Occipital lobe (tissue), 2 donors: ENCODE data around the gene VSTM2B. TPM values are rescaled to one million over a fixed set of nuclear protein-coding genes. Genes with fewer than 3 reads are reported as not detected.

Experiments
- DNase-seq: peaks from one replicate; lab custom pipeline; 2025; lab: John Stamatoyannopoulos, UW
- total RNA-seq: library from RNA; depleted of rRNA; stranded (reverse); fragments of >200 nt; gene quantifications from one replicate; pipeline ENCODE4 v1.2.3, GENCODE V29; 2014

Gene VSTM2B
- total RNA-seq, 1 donor from 2014 or later, result 12.3 TPM

- no peak for DNase-seq
Measured at GRCh38 chr19:29529646-29530539, 4.1 kb downstream of the VSTM2B start.

GRCh38 chr19:29530540-29531457 is 5.0 kb downstream of the VSTM2B start:
- no peak for DNase-seq

GRCh38 chr19:29531458-29532025 is 5.7 kb downstream of the VSTM2B start:
- no peak for DNase-seq

GRCh38 chr19:29532097-29532496 is 6.3 kb downstream of the VSTM2B start:
- DNase-seq, result no peak

GRCh38 chr19:29532956-29533355 is 7.2 kb downstream of the VSTM2B start:
- DNase-seq, result no peak

- DNase-seq, result no peak
Measured at GRCh38 chr19:29533578-29534544, 8.1 kb downstream of the VSTM2B start.

GRCh38 chr19:29535214-29535831 is 9.5 kb downstream of the VSTM2B start:
- no peak for DNase-seq

- DNase-seq, result no peak
Measured at GRCh38 chr19:29535984-29536508, 10.3 kb downstream of the VSTM2B start.

GRCh38 chr19:29537181-29537580 is 11.4 kb downstream of the VSTM2B start:
- no peak for DNase-seq

- no peak for DNase-seq
Measured at GRCh38 chr19:29537601-29538000, 11.8 kb downstream of the VSTM2B start.

GRCh38 chr19:29538146-29538545 is 12.4 kb downstream of the VSTM2B start:
- DNase-seq, result no peak

- DNase-seq, result no peak
Measured at GRCh38 chr19:29538651-29539050, 12.9 kb downstream of the VSTM2B start.

- no peak for DNase-seq
Measured at GRCh38 chr19:29539131-29539530, 13.3 kb downstream of the VSTM2B start.

- DNase-seq, result no peak
Measured at GRCh38 chr19:29539670-29540069, 13.9 kb downstream of the VSTM2B start.

GRCh38 chr19:29540114-29540513 is 14.3 kb downstream of the VSTM2B start:
- no peak for DNase-seq

- DNase-seq, result no peak
Measured at GRCh38 chr19:29541473-29542253, 15.9 kb downstream of the VSTM2B start.

- DNase-seq, result no peak
Measured at GRCh38 chr19:29542327-29542726, 16.5 kb downstream of the VSTM2B start.

GRCh38 chr19:29542776-29543175 is 17.0 kb downstream of the VSTM2B start:
- DNase-seq, result no peak

- no peak for DNase-seq
Measured at GRCh38 chr19:29543381-29543780, 17.6 kb downstream of the VSTM2B start.
